Body of pancreas (tissue), 4 donors: ENCODE data around the gene C9orf78.

Experiments
- POLR2A ChIP-seq, 3 donors: fragments of 450-650 bp; IDR thresholded peaks; one replicate each; pipeline ENCODE4 v1.6.1; 2016; ENCODE audit warnings: antibody characterized with exemption in 3 of 3, mild to moderate bottlenecking in 2 of 3
- TF ChIP-seq, protein P1 (sequence below), 7 experiments: fragments of 450-650 bp in 4 of 7; fragments of 200-600 bp in 3 of 7; sonication (generic) in 3 of 7; IDR thresholded peaks; one replicate each; pipeline ENCODE4 v1.5.1; 2016 to 2019; ENCODE audit warnings: antibody characterized with exemption in 7 of 7

DNA sequence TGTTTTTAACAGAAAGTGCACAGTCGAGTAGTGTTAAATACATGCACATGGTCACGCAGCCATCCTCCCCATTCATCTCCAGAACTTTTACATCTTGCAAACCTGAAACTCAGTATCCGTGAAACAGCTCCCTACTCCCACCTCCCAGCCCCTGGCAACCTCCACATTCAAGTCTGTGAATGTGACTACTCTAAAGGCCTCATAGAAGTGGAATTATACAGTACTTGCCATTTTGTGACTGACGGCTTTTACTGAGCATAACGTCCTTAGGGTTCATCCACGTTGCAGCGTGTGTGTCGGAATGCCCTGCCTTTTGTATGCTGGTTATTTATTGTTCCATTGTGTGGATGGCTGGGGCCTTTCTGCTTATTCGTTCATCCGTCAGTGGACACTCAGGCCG lies 36.0 kb upstream of the C9orf78 start:
- TF ChIP-seq, protein P1, sequence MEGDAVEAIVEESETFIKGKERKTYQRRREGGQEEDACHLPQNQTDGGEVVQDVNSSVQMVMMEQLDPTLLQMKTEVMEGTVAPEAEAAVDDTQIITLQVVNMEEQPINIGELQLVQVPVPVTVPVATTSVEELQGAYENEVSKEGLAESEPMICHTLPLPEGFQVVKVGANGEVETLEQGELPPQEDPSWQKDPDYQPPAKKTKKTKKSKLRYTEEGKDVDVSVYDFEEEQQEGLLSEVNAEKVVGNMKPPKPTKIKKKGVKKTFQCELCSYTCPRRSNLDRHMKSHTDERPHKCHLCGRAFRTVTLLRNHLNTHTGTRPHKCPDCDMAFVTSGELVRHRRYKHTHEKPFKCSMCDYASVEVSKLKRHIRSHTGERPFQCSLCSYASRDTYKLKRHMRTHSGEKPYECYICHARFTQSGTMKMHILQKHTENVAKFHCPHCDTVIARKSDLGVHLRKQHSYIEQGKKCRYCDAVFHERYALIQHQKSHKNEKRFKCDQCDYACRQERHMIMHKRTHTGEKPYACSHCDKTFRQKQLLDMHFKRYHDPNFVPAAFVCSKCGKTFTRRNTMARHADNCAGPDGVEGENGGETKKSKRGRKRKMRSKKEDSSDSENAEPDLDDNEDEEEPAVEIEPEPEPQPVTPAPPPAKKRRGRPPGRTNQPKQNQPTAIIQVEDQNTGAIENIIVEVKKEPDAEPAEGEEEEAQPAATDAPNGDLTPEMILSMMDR (IDR thresholded peaks at IDR 0.05), result no peak
- no peak for TF ChIP-seq POLR2A (IDR thresholded peaks at IDR 0.05)
